ENCODE data around the gene LMF1.
"Not testable (repeated sequence)": the region's sequence is repeated elsewhere in the genome, so short reads cannot be mapped to it uniquely, and the experiment has no call there.

LMF1 gene

DNA sequence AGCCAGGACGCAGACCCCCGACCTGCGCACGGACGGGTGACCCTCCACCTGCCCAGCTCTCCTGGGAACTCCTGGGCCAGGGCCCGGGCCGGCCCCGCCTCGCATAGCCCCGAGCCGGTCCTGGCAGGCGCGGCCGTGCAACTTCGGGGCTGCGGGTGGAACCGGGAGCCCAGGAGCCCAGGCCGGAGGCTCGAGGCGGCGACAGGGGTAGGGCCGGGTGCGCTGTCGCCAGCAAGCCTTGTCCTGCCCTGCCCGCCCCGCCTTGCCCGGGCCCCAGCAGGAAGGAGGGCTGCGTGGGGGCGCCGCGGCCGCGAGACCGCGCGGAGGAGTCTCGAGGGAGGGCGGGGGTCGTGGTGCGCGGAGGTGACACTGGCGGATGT lies 408 bp downstream of the LMF1 start:
- DNase-seq (ENCODE audit: low read depth in 2 of 2), result no peak

DNA sequence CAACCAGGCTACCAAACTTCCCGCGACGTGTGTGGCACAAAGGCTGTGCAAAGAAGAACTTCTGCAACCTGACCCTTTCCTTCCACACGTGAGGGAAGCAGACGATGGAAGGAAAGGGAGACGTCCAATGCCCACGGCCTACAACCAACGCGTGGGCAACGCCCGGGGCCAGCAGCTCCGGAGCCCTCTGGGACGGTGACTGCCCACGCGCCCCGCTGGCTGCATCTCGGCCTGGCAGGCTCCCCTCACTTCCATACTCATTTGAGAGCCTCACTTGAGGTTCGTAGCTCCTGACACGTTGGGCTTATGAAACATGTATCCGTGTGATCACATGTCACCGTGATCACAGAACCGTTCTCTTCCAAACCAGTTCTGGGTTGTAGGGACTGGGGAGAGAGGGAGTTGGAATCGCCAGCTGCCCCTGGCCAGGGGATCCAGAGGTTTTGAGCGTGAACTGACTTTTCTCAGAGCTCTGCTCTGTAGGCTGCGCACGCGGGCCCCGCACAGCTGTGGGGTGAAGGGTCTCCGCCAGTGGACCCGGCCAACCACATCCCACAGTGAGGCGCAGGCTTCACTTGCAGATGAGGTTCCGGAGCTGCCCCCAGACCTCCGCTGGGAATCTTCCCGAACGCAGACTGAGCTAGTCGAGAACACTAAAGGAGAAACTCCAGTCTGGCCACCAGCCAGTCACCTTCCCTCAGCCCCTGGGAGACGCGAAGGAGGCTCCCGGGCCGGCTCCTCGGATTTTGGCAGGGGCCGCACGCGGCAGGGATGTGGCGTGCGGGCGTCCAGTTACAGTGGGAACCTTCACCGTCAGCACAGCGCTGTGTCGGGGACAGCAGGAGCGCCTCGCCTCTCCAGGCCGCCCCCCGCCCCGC lies 1.0 kb downstream of the LMF1 start:
- DNase-seq (ENCODE audit: low read depth in 2 of 2), result no peak

DNA sequence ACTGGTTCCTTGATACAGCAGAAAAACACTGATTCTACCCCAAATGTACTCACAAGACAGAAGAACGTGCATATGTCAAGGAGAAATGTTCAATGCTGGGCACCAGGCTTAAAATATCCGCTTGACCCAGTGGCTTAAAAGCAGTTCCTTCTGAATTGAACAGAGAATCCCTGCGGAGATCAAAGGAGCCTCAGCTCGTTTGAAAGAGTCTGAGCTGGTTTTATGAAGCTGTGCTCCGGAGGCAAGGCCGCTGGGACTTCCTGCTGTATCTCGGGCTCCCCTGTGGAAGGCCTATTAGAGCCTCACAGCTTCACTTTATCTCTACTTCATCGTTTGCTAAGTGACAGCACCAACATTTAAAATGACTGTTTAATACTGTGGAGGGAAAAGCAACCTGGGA lies 2.2 kb downstream of the LMF1 start:
- no peak for DNase-seq (ENCODE audit: low read depth in 2 of 2)

DNA sequence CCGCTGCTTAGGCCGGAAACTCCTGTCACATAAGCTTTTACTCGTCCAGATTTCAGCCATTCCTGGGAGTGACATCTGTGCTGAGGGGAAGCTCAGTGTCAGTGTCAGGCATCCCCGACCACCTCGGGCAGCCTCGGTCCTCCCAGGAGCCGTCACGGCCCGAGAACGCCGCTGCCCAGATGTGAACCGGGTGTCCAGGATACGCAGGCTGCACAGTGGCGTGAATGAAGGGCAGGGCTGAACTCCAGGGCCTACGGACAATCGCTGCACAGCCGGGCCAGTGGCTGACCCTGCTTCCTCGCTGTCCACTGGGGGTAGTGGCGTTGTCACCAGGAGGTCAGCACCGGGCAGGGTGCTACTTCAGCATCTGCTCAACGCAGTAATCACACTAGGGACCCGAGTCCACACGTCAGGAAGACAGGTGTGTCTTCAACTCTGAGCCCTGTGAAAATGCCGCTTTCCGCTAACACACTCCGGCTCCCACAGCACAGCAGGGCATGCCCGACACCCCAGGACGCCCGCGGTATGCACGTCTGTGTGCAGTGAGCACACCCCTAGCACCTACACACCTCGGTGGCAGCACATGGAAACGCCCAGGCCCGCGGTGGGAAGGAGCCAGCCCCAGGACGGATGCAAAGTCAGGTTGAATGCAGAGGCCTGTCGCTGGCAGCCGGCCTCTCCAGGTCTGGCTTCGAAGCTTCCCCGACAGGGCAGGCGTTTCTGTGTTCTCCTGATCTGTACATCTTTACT lies 3.1 kb downstream of the LMF1 start:
- no peak for DNase-seq (ENCODE audit: low read depth in 2 of 2)

DNA sequence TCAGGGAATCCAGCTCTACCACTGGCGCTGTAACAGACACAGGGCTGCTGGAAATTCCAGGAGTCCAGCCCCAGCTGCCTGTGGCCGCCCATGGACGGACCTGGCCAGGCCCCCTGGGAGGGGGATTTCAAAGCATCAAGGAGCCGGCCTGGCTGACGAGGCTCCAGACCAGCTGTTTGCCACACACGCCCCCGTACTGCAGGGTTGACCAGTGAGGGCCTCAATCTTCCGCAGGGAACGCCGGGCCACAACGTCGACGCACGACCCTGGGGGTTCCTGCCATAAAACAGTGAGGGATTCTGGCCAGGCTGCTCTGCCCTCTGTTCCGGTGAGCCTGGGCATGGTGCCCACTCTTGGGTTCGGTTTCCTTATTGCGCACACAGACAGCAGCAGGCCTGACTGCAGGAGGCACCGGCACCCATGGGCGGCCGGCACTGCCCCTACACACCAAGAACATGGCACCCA lies 3.7 kb downstream of the LMF1 start:
- no peak for DNase-seq (ENCODE audit: low read depth in 2 of 2)

DNA sequence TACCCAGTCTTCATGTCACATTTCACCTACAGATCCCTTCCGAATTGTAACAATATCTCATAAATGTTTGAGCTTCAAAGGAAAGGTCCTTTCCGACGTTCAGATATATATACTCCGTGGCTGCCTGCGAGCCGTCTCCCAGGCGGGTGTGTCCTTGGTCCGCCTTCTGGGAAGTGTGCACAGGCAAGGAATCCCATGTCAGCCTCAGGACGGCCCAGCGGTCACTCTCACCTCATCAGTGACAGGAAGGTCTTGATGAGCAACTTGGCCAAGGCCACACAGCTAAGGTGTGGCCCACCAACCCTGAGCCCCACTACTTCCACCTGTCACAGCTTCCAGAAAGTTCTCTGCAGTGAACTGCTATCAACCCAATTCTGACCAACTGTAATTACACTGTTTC lies 4.3 kb downstream of the LMF1 start:
- no peak for DNase-seq (ENCODE audit: low read depth in 2 of 2)

DNA sequence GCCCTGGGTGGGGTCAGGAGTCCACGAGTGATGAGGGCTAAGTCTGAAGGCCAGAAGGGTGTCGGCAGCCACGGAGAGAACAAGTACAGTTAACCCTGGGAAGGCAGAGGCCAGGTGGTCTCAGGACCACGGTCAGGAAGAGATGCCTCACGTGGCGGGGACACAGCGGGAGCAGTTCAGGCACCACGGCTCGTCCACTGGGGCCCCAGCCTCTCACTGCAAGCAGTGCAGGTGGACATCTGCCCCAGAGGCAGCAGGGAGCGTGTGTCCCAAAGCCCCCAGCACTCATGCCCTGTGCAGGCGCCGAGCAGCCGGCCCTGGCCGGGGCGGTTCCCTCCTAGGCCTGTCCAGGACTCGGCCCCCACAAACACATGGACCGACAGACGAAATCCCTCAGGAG lies 4.7 kb downstream of the LMF1 start:
- no peak for DNase-seq (ENCODE audit: low read depth in 2 of 2)

DNA sequence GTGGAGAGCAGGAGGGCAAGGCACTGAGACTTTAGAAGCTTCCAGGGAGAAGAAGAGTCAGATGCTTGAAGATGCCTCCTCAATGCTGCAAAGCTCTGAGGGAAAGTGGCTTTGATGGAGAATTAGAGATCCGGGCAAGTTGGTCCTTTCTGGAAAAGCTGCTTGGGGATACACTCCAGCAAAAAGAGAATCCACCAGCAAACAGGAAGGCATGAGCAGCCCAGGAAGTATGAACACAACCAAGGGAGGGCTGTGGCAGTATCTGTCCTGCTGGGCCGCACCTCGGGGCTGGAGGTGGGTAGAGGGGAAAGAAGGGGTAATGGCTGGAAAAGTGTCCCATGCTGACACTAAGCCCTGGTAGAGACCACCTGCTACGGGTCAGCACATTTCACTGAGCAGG lies 5.3 kb downstream of the LMF1 start:
- DNase-seq (ENCODE audit: low read depth in 2 of 2), result no peak

DNA sequence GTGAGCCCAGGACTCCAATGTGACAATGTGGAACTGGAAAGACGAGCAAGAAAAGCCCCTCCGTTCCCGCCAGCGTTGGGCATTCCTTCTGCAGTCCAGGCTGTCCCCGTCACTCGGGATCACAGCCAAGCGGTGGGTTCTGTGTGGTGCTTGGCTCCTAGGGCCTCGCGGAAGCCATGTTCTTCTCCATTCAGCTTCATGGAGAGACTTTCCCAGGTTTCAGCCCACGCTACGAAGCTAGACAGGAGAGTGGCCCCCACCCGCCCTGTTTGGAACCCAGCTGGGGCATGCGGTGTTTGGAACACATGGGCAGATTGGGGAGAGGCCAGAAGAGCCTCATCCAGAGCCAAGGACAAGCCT lies 5.8 kb downstream of the LMF1 start:
- DNase-seq (ENCODE audit: low read depth in 2 of 2), result no peak

DNA sequence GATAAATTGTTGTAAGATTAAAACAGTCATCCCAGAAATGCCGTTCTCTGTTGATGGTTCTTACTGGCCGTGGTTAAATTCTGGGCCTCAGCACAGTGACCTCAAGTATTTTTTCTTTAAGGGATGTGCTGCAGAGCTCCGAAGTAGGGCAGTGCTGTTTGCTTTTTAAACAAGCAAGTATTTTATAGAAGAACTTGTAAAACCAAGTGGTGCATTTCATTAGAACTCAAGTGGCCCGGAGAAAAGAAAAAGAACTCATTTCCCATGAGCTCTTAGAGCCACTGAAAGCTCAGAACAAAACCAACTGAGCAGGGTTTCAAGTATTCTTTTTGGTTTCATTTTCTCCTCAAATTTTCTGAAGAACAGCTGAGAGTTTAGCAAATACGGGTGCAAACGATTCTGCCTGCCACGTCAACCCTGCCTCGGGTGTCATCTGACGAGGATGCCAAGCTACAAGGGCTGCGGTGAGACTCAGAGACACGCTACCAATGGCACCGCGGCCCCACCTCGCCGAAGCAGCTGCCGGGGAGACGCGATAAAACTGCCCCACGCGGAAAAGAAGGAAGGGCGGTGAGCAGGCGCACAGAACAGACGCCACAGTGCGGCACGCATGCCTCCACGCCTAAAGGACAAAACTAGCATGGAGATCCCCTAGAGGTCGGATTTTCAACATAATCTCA lies 6.3 kb downstream of the LMF1 start:
- no peak for DNase-seq (ENCODE audit: low read depth in 2 of 2)

DNA sequence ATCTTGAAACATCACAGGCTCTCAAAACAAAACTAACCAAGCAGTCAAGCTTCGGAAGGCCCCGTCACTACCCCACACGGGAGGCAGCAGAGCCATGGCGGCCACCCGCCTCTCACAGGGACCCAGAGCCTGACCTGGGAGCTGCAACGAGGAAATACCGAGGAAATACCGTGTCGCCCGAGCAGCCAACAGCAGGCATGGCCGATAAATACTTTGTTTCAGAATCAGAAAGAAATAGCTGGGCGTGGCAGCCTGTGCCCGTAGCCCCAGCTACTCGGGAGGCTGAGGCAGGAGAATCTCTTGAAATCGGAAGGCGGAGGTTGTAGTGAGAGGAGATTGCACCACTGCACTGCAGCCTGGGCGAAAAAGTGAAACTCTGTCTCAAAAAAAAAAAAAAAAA lies 6.9 kb downstream of the LMF1 start:
- DNase-seq (ENCODE audit: low read depth in 2 of 2), result no peak

DNA sequence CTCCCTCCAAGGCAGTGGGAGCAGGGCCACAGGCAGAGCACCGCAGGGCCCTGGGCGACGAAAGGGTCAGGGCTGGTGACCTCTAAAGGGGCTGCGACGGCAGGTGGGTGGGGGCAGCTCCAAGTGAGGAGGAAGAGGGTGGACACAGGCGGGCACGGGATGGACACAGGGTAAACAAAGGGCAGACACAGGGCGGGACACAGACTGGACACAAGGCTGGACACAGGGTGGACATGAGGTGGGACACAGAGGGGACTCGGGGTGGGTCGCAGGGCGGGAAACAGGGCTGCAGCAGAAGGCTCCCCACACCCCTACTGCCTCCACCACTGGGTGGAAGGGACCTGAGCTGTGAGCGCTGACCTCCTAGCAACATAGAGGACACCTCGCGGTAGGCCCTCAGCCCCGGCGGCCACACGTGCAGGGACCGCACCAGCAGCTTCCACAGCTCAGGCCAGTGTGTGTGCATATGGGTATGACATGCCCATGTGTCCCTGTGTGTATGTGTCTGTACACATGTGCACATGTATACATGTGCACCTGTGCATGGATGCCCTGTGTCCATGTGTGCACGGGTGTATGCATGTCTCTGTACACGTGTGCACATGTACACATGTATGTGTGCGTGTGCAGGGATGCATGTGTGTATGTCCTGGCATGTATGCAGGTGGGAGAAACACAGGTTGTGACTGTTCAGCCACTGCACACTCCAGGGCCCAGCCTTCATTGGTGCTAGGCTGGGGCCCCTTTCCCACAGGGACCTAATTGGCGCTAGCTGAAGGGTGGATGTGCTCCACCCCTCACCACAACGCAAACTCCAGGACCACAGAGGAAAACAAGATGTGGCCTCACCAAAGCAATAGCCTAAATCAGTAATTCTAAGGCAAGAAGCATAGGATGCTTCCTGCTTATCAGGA lies 7.6 kb downstream of the LMF1 start:
- no peak for DNase-seq (ENCODE audit: low read depth in 2 of 2)

DNA sequence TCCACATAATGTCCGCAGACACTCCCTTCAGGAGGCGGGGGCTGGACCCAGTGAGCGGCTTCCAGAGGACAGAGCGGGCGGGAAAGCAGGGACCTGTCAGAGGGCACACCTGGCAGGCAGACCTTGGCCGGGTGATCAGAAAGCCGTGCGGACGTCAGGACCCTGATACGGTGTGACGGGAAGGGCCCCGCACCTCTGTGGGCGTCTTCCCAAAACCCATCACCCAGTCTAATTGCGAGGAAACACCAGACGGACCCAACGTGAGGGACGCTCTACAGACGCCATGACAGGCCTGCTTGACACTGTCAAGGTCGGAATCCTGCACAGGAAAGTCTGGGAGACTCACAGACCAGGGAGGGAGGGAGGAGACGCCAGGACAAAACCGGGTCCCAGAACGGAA lies 8.4 kb downstream of the LMF1 start:
- DNase-seq (ENCODE audit: low read depth in 2 of 2), result no peak

DNA sequence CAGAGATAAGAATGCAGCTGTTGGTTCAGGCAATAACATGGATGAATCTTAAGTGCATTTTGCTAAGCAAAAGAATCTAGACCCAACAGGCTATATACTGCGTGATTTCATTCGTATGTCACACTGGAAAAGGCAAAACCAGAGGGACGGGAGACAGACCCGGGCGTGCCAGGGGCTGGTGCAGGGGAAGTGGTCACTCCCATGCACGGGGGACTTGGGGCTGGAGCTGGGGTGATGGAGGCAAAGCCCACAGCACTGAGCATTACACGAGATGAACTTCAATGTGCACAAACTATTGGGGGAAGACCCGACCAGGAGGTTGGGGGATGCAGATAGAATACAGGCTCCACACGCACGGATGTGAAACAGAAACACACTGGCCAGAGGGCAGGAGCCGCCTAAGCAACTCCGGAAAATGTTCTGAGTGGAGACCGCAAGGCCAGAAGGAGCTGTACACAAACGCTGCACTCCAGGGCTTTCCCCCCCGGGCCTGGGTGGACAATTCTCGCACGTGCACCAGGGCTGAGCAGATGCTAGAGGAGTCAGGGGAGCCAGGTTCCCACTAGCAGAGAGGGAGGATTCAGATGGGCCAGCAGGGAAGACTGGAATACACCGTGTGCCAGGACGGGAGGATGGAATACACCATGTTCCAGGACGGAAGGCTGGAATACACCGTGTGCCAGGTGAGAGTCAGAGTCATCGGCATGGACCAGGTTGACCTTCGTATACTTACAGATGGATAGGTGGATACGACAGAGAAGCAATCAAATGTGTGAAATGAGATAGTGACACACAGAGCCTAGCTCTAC lies 11.3 kb downstream of the LMF1 start:
- no peak for DNase-seq (ENCODE audit: low read depth in 2 of 2)

DNA sequence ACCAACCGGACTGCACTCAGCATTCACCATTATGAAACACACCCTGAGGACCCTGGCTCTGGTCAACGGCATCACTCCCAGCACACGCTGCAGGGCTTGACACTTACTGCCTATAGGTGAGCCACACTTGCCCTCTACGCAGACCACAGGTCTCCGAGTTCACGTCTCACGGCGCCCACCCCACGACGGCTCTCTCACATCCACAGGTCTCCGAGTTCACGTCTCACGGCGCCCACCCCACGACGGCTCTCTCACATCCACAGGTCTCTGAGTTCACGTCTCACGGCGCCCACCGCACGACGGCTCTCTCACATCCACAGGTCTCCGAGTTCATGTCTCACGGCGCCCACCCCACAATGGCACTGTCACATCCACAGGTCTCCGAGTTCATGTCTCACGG lies 15.0 kb downstream of the LMF1 start:
- DNase-seq (ENCODE audit: low read depth in 2 of 2), result not testable (repeated sequence)

DNA sequence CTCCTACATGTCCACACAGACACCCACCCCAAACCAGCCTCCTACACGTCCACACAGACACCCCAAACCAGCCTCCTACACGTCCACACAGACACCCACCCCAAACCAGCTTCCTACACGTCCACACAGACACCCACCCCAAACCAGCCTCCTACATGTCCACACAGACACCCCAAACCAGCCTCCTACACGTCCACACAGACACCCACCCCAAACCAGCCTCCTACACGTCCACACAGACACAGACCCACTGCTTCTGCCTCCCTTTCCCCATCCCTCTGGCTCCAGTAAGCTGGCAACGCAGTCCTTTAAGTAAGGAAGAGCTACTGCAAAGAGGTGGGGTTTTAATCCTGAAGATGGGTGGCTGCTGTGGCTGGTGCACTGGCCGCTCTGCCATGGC lies 17.0 kb downstream of the LMF1 start:
- DNase-seq (ENCODE audit: low read depth in 2 of 2), result not testable (repeated sequence)

DNA sequence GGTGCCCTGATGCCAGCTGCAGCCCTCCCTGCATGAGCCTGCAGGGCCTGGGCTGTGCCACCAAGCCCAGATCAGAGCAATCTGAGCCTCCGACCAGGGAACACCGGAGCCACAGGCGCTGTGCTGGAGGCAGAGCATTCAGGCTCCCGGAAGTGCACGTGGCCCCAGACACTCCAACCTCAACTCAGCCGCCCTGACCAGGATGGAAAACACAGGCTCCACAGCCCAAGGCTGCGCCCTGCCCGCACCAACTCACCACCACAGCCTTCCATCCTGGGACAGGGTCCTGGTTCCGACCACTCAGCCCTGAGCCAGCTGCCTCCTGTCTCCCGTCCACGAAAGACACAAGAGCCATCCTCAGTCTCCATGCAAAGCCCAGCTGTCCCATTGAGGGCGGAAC lies 18.5 kb downstream of the LMF1 start:
- no peak for DNase-seq (ENCODE audit: low read depth in 2 of 2)

DNA sequence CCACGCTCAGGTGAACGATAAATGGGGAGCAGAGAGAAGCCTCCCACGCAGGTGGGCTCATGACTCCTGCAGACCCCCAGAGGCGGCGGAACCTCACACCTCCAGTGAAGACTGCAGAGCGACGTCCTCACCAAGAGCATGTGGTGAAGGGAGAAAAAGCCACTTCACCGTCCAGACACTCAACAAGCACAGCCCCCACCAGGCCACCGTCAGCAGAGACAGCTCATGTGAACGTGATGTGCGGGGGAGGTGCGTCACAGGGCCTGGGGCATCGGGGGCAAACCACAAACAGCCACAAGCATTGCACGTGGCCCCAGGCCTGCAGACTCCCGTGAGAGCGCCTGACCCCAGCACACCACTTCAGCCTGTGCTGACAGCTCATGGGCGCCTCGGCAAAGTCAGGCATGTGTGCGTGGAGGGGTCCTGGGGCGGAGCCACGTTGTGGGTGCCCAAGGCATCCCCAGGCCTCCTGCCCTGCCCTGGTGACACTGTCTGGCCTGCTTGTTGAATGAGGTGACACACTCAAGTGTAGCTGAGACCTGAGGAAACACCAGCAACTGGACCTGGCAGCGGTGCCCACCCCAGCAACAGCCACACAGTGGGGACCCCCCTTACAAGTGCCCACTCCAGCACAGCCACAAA lies 19.0 kb downstream of the LMF1 start:
- DNase-seq (ENCODE audit: low read depth in 2 of 2), result no peak

DNA sequence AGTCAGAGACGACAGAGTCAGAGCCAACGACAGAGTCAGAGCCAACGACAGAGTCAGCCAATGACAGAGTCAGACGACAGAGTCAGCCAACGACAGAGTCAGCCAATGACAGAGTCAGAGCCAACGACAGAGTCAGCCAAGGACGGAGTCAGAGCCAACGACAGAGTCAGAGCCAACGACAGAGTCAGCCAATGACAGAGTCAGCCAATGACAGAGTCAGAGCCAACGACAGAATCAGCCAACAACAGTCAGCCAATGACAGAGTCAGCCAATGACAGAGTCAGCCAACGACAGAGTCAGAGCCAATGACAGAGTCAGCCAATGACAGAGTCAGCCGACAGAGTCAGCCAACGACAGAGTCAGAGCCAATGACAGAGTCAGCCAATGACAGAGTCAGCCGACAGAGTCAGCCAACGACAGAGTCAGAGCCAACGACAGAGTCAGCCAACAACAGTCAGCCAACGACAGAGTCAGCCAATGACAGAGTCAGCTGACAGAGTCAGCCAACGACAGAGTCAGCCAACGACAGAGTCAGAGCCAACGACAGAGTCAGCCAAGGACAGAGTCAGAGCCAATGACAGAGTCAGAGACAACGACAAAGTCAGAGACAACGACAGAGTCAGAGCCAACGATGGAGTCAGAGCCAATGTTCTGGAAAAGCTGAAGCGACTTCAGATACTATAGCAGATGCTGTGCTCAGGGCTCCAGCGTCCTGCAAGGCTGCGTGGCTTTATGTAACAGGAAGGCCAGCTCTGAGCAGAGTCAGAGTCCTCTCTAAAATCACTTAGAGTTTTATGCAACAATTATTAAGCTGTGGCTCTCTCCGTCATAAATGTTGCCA lies 19.8 kb downstream of the LMF1 start:
- not testable (repeated sequence) for DNase-seq (ENCODE audit: low read depth in 2 of 2)

Data from stimulated activated CD8-positive, alpha-beta memory T cell treated with anti-CD3 and anti-CD28 coated beads, Interleukin-7, amount 100 ng/mL, for 1 hour (primary cell).